ENCODE data around the gene TRPT1. TPM values are rescaled to one million over a fixed set of nuclear protein-coding genes. Genes with fewer than 3 reads are reported as not detected.

TRPT1 gene
- total and polyA plus RNA-seq, 9 of the 15 experiments (the other 6 are each of a cell fraction or from before 2014, with no cell fraction given): 4.6 to 41.7 (median 23.1) TPM

DNA sequence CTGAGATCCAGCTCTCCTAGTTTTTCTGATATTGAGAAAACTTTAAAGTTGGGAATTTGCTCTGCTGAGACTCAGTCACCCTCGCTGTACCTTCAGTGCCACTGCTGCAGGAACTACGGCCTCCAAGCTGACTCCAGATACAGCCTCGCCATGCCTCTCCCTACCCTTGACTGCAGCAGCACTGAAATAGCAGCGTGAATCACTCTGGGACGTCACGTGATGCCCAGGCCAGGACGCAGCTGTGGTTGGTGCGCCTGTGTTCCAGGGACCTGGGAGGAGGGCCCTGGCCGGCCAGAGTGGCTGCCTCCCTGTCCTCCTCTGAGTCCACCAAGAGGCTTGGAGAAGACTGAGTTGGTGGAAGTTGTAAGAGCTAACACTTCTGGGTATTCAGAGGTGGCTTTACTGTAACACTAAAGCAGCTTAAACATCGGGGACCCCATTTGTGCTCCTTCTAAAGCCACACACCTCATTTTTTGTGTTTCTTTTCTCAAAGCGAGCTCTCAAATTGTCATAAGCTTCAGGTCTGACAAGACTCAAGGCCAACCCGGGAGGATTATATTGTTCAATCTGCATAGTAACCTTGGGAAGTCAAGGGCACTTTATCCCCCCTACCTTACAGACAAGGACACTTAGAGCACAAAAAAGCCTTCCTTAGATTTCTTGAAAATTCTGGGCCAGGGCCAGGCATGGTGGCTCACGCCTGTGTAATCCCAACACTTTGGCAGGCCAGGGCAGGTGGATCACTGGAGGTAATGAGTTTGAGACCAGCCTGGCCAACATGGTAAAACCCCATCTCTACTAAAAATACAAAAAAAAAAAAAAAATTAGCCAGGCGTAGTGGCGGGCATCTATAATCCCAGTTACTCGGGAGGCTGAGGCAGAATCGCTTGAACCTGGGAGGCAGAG, 44.2 kb downstream of the TRPT1 start (continued):
- TF ChIP-seq ZNF280B (CRISPR knock-in tag; IDR thresholded peaks at IDR 0.05) (no peak), ADNP (tag; IDR thresholded peaks at IDR 0.05) (no peak), GTF2A2 (tag; IDR thresholded peaks at IDR 0.05) (no peak), GTF3C2 (IDR thresholded peaks at IDR 0.05; ENCODE audit: borderline replicate concordance, extremely low read depth, insufficient read length) (no peak), NFXL1 (CRISPR knock-in tag; IDR thresholded peaks at IDR 0.05) (no peak), EGR1 (conservative IDR thresholded peaks at IDR 0.05) (no peak; the same call in 1 of the 2 replicates), RNF219 (CRISPR knock-in tag; IDR thresholded peaks at IDR 0.05) (no peak), MYBL2 (IDR thresholded peaks at IDR 0.05; ENCODE audit: low read depth) (no peak), MYBL2 (CRISPR knock-in tag; IDR thresholded peaks at IDR 0.05; ENCODE audit: borderline replicate concordance) (no peak), EHMT2 (IDR thresholded peaks at IDR 0.05) (no peak), SMARCE1 (IDR thresholded peaks at IDR 0.05) (peak; percentile 66; the same call in 1 of the 2 replicates), ZNF75A (CRISPR knock-in tag; IDR thresholded peaks at IDR 0.05) (no peak), ZFP1 (CRISPR knock-in tag; IDR thresholded peaks at IDR 0.05) (no peak), FOXP4 (CRISPR knock-in tag; IDR thresholded peaks at IDR 0.05; ENCODE audit: borderline replicate concordance) (no peak), PTBP1 (IDR thresholded peaks at IDR 0.05; ENCODE audit: low read depth, low read length) (no peak), ZNF324 (CRISPR knock-in tag; IDR thresholded peaks at IDR 0.05) (no peak), NCOA6 (IDR thresholded peaks at IDR 0.05) (no peak), TAF15 (IDR thresholded peaks at IDR 0.05; ENCODE audit: low read depth, low read length) (no peak)
